GM18526 (cell line): ENCODE data around the gene PLEKHM2.

ENCODE experiments used
- POLR2A ChIP-seq: IDR thresholded peaks from 3 replicates; pipeline ENCODE4 v1.6.1; 2011; ENCODE audit not compliant: insufficient read length; ENCODE audit errors: extremely low read depth

The PLEKHM2 gene

DNA sequence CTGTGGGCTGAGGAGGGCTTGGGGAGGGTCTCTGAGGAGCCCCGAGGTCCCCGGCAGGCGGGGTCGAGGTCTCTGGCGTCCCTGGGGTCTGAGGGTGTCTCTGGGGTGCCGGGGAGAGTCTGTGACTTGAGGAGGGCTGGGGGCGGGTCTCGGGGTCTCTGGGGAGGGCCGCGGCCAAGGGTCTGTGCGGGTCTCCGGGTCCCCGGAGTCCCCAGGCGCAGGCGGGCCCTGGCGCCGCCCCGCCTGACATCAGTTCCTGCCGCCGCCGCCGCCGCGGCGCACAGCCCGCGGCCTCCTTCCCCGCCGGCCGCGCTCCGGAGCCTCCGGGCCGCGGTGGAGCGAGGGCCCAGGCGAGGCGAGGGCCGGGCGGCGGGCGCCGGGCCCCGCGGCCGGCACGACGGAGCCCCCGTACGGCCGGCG lies at the start of gene PLEKHM2:
Gene PLEKHM2 (plus strand): TSS at position 279 of the 420 bp plus-strand sequence. CDS start 239 bp downstream, outside the sequence.
- peak; percentile 79 for TF ChIP-seq POLR2A

GRCh38 chr1:15636436-15636835 lies 47.7 kb upstream of the PLEKHM2 start:
- TF ChIP-seq POLR2A, result no peak

GRCh38 chr1:15637826-15638225 lies 46.3 kb upstream of the PLEKHM2 start:
- no peak for TF ChIP-seq POLR2A

GRCh38 chr1:15639262-15639661 lies 44.9 kb upstream of the PLEKHM2 start:
- no peak for TF ChIP-seq POLR2A

GRCh38 chr1:15639931-15640330 lies 44.2 kb upstream of the PLEKHM2 start:
- no peak for TF ChIP-seq POLR2A

- no peak for TF ChIP-seq POLR2A
These were observed 43.5 kb upstream of the PLEKHM2 start for GRCh38 chr1:15640667-15641066.

- no peak for TF ChIP-seq POLR2A
These were observed 34.2 kb upstream of the PLEKHM2 start for GRCh38 chr1:15649937-15650336.

- TF ChIP-seq POLR2A, result no peak
These were observed 33.7 kb upstream of the PLEKHM2 start for GRCh38 chr1:15650433-15650832.

- TF ChIP-seq POLR2A, result no peak
These were observed 29.9 kb upstream of the PLEKHM2 start for GRCh38 chr1:15654091-15654690.

DNA sequence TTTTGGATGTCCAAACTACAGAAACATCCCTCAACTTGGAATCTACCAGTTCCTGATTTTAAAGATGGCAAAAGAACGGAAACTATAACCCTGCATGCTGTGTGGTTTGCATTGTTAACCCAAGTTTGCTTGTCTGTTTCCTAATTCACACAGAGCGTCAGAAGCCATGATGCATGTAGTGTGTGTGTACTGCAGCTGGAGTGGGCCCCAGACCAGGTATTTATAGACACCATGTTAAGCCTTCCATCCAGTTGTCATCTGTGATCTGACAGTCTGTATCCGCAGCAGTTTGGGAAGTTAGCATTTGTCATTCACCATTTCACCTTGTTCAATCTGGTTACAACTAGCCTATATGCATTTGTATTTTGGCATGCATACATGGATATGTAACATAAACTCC lies 27.7 kb upstream of the PLEKHM2 start:
- no peak for TF ChIP-seq POLR2A

GRCh38 chr1:15657021-15657420 lies 27.1 kb upstream of the PLEKHM2 start:
- no peak for TF ChIP-seq POLR2A

- TF ChIP-seq POLR2A, result no peak
These were observed 24.0 kb upstream of the PLEKHM2 start for GRCh38 chr1:15660151-15660550.

GRCh38 chr1:15662477-15662876 lies 21.6 kb upstream of the PLEKHM2 start:
- no peak for TF ChIP-seq POLR2A

- no peak for TF ChIP-seq POLR2A
These were observed 20.2 kb upstream of the PLEKHM2 start for GRCh38 chr1:15663925-15664324.

GRCh38 chr1:15667362-15667761 lies 16.8 kb upstream of the PLEKHM2 start:
- no peak for TF ChIP-seq POLR2A

GRCh38 chr1:15668089-15668754 lies 15.9 kb upstream of the PLEKHM2 start:
- TF ChIP-seq POLR2A, result no peak

- no peak for TF ChIP-seq POLR2A
These were observed 15.0 kb upstream of the PLEKHM2 start for GRCh38 chr1:15669074-15669473.
